HepG2 (cell line): Measurements from ENCODE around the gene MYL3. TPM values are rescaled to one million over a fixed set of nuclear protein-coding genes. Genes with fewer than 3 reads are reported as not detected.

Experiments used
- ATAC-seq: fragments of 200-7000 bp; cut with Tn5 transposase; 3 replicates; pipeline ENCODE4 v1.9.1; 2020; ENCODE audit warnings: mild to moderate bottlenecking, moderate library complexity
- BruUV-seq: library from RNA; stranded (reverse); fragments of 400-500 nt; replicated peaks from 2 replicates; lab custom pipeline; 2021; lab: Mats Ljungman, UMichigan
- CTCF ChIA-PET: fragments of 300-600 bp; formaldehyde crosslinking; extraction: SDS; loops from one replicate; lab custom pipeline; 2021; ENCODE audit warnings: low total read pairs, inconsistent platforms, low intra/inter-chr PET ratio; lab: Yijun Ruan, JAX
- POLR2A ChIA-PET: fragments of 350-600 bp; sonication (Branson Sonifier 250); formaldehyde crosslinking; loops from one replicate; lab custom pipeline; 2020; ENCODE audit warnings: antibody characterized with exemption, inconsistent platforms; lab: Yijun Ruan, JAX
- DNase-seq: peaks from one replicate; pipeline ENCODE4 v3.0.0-alpha.2; 2015; ENCODE audit warnings: low spot score
- FAIRE-seq: peaks from 3 replicates; lab custom pipeline; 2011; peaks lifted over from hg19 to GRCh38; lab: Jason Lieb, UNC
- H2AFZ ChIP-seq: one replicate; pipeline ENCODE4 v1.6.1; 2011; ENCODE audit warnings: low read length, inconsistent platforms
- H3K27ac ChIP-seq: fragments of 300-600 bp; 3 replicates; pipeline ENCODE4 v1.8.0; 2011; ENCODE audit warnings: mixed run types, mild to moderate bottlenecking, mixed read lengths, low read length, inconsistent platforms; ENCODE audit not compliant: insufficient read depth; ENCODE audit errors: extremely low read length
- H3K27me3 ChIP-seq, 2 experiments: fragments of 200-600 bp in 1 of 2; 2 replicates in 1 of 2; 3 replicates in 1 of 2; pipeline versions ENCODE4 v1.6.0 to v1.8.0; 2011; ENCODE audit warnings: low read length in 2 of 2, mild to moderate bottlenecking in 2 of 2, moderate library complexity in 2 of 2, inconsistent platforms in 1 of 2; ENCODE audit not compliant: insufficient read depth in 2 of 2, control insufficient read depth in 1 of 2
- H3K36me3 ChIP-seq, 2 experiments: fragments of 200-600 bp in 1 of 2; replicated peaks in 1 of 2; 2 replicates in 1 of 2; 3 replicates in 1 of 2; pipeline versions ENCODE4 v1.5.1 to v1.8.0; 2011; ENCODE audit warnings: low read length in 2 of 2, inconsistent platforms in 1 of 2; ENCODE audit not compliant: insufficient read depth in 2 of 2, control insufficient read depth in 1 of 2
- H3K4me1 ChIP-seq: 2 replicates; pipeline ENCODE4 v1.5.1; 2012; ENCODE audit warnings: low read length, inconsistent platforms; ENCODE audit not compliant: insufficient read depth
- H3K4me2 ChIP-seq: 2 replicates; pipeline ENCODE4 v1.6.0; 2011; ENCODE audit warnings: low read depth, low read length, inconsistent platforms
- H3K4me3 ChIP-seq, 3 experiments: fragments of 200-600 bp in 1 of 3; sonication (generic), shearing (Covaris generic) in 1 of 3; replicated peaks in 1 of 3; 2 replicates each; pipeline ENCODE4 v1.5.1; 2011 to 2016; ENCODE audit warnings: low read length in 3 of 3, inconsistent platforms in 2 of 3, low read depth in 2 of 3, mild to moderate bottlenecking in 2 of 3, control low read depth in 1 of 3, mixed read lengths in 1 of 3; ENCODE audit not compliant: insufficient read depth in 1 of 3
- H3K79me2 ChIP-seq: one replicate; pipeline ENCODE4 v1.6.1; 2011; ENCODE audit warnings: low read length, inconsistent platforms; ENCODE audit not compliant: insufficient read depth
- H3K9ac ChIP-seq: 2 replicates; pipeline ENCODE4 v1.6.0; 2011; ENCODE audit warnings: mild to moderate bottlenecking, low read depth, low read length, inconsistent platforms; ENCODE audit not compliant: insufficient read depth
- H3K9me3 ChIP-seq: 2 replicates; pipeline ENCODE4 v1.5.1; 2012; ENCODE audit warnings: mild to moderate bottlenecking, low read length
- H4K20me1 ChIP-seq: 2 replicates; pipeline ENCODE4 v1.6.0; 2011; ENCODE audit warnings: inconsistent platforms, mild to moderate bottlenecking, low read length, moderate library complexity; ENCODE audit not compliant: insufficient read depth
- ARNT2 ChIP-seq: sonication (generic); formaldehyde crosslinking; IDR thresholded peaks from 2 replicates; pipeline ENCODE4 v1.8.0; 2022; ENCODE audit warnings: mild to moderate bottlenecking, low read depth, missing genetic modification reagents, moderate library complexity
- PCBP2 ChIP-seq: fragments of 200-400 bp; formaldehyde crosslinking; optimal IDR thresholded peaks from 2 replicates; pipeline ENCODE3; 2018; ENCODE audit warnings: low read length, low read depth; ENCODE audit not compliant: poor library complexity, severe bottlenecking
- WGBS: methylation state at CpG from one replicate; pipeline ENCODE4 v1.1.6; 2017; ENCODE audit warnings: low lambda C conversion rate; 5-methylcytosine and 5-hydroxymethylcytosine counted together
- in situ Hi-C: cut with HindIII; loops from 2 replicates; pipeline ENCODE4 v1.10.0; 2017; ENCODE audit warnings: low pct_unique_long_range_greater_than_20kb; ENCODE audit not compliant: extremely low pct_ligation_motif_present
- intact Hi-C: fragments of 100-400 bp; cut with micrococcal nuclease; formaldehyde crosslinking; loops from one replicate; pipeline ENCODE4 v1.10.0; 2022; ENCODE audit not compliant: unreplicated experiment
- polyA plus RNA-seq, 8 experiments: library from polyadenylated mRNA; depleted of rRNA in 3 of 8; stranded (reverse) in 7 of 8; unstranded in 1 of 8; fragments of >200 nt; fragmentation: Illumina TruSeq in 4 of 8; extraction: Trizol in 4 of 8; gene quantifications; 2 replicates each; pipeline versions ENCODE4 v1.2.1 to v1.2.3, GENCODE V29; 2011 to 2016; ENCODE audit warnings: low read depth in 4 of 8, missing spikeins in 1 of 8, mixed read lengths in 1 of 8; ENCODE audit not compliant: insufficient read depth in 1 of 8
- total RNA-seq, 5 experiments: library from RNA; depleted of rRNA; stranded (reverse); fragments of >200 nt; fragmentation: Illumina TruSeq; extraction: Trizol; gene quantifications; 2 replicates each; pipeline ENCODE4 v1.2.3, GENCODE V29; 2016; ENCODE audit warnings: low read depth in 1 of 5

The MYL3 gene
- total and polyA plus RNA-seq, 2 of the 13 experiments (the other 11 are each of a cell fraction or from before 2014, with no cell fraction given) = not detected

DNA sequence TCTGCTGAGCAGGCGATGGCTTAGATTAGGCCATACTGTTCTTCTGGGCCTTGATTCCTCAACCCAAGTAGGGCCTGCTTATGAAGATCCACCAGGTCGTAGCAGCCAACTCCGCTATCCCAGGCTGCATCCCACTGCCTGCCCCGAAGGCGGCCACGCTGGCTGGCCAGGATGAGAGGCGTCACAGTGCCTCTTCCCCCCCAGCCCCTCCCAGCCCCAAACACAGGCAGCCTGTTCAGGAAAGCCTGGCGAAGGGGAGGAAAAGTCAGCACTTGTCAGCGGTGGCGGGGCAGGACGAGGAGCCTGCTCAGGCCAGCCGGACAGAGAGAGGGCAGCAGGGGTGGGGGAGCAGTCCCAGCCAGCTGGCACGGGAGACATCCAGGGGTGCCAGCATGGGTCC is 25.5 kb upstream of the MYL3 start:
- intact Hi-C loops = no loop called here
- DNase-seq (no peak), FAIRE-seq (no peak), ATAC-seq (no peak)
- Histone ChIP-seq H3K9ac (no peak overlapping the region), H3K4me2 (no peak overlapping the region), H4K20me1 (peaks cover 4% of the 10 kb centered on the region; the same call in 1 of the 2 replicates), H3K9me3 (no peaks in the 10 kb centered on the region), H3K79me2 (no peaks in the 10 kb centered on the region), H3K36me3 (no peaks in the 10 kb centered on the region), H3K27ac (no peak overlapping the region), H2AFZ (no peak overlapping the region), H3K27me3 (peaks cover 17 to 81% of the 10 kb centered on the region in 2 experiments), H3K4me1 (peaks cover 14% of the 10 kb centered on the region), H3K4me3 (no peak overlapping the region)
- ChIA-PET POLR2A (no interaction called here), CTCF (no interaction called here)
- in situ Hi-C loops = no loop called here
- BruUV-seq = no TSS peak
- no peak for TF ChIP-seq ARNT2 (CRISPR knock-in tag)
- WGBS = 26% methylated on average over 12 of the region's 13 CpGs

GRCh38 chr3:46887980-46888494 is 24.8 kb upstream of the MYL3 start:
- H3K9me3 ChIP-seq = no peaks in the 10 kb centered on the region
- H3K27me3 ChIP-seq = peaks cover 20 to 78% of the 10 kb centered on the region in 2 experiments
- in situ Hi-C loops = no loop called here
- no peak overlapping the region for H3K27ac ChIP-seq
- WGBS = 29% methylated on average over 7 of the region's 7 CpGs
- H3K79me2 ChIP-seq = no peaks in the 10 kb centered on the region
- POLR2A ChIA-PET = no interaction called here
- H3K4me1 ChIP-seq = peaks cover 18% of the 10 kb centered on the region
- no peak overlapping the region for H2AFZ ChIP-seq
- H3K4me2 ChIP-seq = no peak overlapping the region
- DNase-seq = no peak
- H3K9ac ChIP-seq = no peak overlapping the region
- intact Hi-C loops = no loop called here
- H3K4me3 ChIP-seq = no peak overlapping the region
- no peak for FAIRE-seq
- peaks cover 6% of the 10 kb centered on the region; the same call in 1 of the 2 replicates for H4K20me1 ChIP-seq
- ATAC-seq = no peak
- TF ChIP-seq PCBP2 = no peak
- H3K36me3 ChIP-seq = no peaks in the 10 kb centered on the region
- no TSS peak for BruUV-seq
- CTCF ChIA-PET = no interaction called here
